Endometrium (tissue), 2 donors: ENCODE data around the gene ARID1B.

Source experiments
- FAIRE-seq: peaks from 2 replicates; lab custom pipeline; 2012; peaks lifted over from hg19 to GRCh38; lab: Jason Lieb, UNC
- donor health status: control.
- donor health status: control.

The ARID1B gene

GRCh38 chr6:157059781-157060180 lies 282.6 kb downstream of the ARID1B start:
- no peak for FAIRE-seq

DNA sequence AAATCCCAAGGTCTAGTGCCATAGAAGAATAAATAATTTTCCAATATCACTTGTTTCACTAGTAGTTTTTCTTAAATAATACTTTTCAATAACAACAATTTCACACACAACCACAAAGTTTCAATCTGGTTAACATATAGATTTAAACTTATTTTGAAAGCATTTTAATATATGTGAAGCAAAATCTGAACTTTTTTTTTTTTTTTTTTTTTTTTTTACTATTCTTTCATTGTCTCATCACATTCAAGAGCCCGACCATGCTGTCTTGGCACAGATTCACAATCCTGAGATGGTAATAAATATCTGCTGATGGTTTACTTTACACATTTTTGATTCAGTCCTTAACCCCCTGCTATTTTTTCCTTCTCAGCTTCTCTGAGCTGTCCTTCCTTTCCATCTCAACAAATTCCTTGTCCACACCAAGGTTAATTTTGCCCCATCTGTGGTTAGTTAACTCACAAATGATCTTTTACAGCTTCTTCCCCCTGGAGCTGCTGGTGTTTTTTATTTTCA lies 283.3 kb downstream of the ARID1B start:
- FAIRE-seq, result no peak

GRCh38 chr6:157061770-157062594 lies 284.8 kb downstream of the ARID1B start:
- no peak for FAIRE-seq

GRCh38 chr6:157063176-157063905 lies 286.2 kb downstream of the ARID1B start:
- FAIRE-seq, result no peak

GRCh38 chr6:157063923-157064322 lies 286.7 kb downstream of the ARID1B start:
- FAIRE-seq, result no peak

DNA sequence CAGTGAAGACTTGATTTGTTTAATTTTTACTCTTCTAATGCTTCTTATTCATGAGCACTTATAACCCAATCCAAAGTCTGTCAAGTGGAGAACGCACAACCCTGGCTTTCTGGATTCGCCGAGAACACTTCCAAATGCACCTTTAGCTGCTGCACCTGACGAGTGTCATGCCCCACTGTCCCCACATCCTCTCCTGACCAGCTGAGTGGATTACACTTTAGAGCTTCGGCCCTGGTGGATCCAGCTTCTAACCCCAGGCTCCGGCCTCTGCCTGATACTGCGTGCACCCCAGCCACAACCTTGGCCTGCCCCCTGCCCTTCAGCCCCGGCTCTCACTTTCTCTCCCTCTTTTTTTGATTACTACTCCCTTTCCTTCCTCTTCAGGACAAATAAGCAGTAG lies 287.3 kb downstream of the ARID1B start:
- FAIRE-seq, result no peak

DNA sequence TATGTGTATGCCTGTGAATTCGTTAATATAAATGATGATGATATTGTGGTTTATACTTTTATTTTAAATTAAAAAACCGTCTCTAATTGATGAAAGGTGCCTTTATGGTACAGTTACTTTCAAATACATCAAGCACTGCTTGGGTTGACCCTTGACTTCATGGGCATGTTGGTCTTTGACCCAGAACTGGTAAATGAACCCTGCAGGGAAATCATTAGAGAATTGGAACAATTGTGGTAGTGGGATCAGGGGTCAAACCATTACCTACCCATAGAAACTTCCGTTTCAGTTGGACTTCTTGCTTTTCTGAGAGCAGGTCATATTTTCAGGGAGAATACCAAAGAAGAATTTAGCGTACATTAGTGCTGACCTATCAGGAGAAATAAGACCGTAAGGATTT lies 288.2 kb downstream of the ARID1B start:
- no peak for FAIRE-seq

DNA sequence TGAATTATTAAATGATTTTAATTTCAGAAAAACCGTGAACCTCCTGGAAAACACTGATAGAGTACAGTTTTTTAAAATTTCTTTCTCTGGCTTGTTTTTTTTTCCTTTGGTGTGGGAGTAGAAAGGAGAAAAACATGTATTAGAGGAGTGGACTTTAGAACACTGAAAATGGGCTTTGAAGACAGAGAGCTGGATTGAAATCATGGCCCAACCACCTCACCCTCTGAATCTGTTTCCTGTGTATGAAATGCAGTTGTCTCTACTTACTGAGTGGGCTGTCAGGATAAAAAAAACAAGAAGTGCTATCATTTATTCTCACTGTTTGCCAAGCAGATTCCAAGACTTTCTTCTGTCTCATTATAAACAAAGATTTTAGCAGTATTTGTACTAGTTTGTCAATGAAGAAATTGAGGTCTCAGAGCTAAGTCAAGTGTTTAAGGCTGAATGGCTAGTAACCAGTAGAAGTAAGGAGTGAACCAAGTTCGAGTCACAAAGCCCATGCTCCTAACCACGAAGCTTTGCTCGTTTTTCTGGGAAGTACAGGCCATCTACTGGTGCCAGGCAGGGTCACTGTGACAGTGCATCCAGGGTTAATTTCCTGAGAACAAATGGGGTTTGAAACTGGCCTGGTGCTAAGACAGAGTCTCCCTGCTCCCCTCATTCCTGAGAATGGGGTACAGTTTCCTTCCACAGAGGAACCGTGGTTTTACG lies 289.8 kb downstream of the ARID1B start:
- FAIRE-seq, result no peak

GRCh38 chr6:157067507-157067906 lies 290.3 kb downstream of the ARID1B start:
- FAIRE-seq, result no peak

- FAIRE-seq, result no peak
Measured at GRCh38 chr6:157068691-157069324, 291.6 kb downstream of the ARID1B start.

DNA sequence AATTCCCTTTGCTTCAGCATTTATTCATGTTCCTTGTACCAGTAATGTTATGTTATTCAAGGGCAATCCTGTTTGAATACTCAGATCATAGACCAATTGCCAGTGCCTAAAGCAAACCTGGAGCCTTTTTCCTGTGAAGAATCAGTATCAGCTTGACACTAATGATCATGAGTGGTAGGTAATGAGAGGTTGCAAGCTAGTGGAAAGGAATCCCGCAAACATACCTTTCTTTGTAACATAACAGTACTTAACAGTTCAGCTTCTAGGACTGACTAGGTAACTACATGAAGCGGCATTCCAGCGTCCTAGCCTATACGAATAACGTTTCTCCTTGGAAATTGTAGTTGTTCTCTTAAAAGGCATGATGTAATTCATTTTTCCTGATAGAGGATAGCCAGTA lies 292.4 kb downstream of the ARID1B start:
- FAIRE-seq, result no peak

DNA sequence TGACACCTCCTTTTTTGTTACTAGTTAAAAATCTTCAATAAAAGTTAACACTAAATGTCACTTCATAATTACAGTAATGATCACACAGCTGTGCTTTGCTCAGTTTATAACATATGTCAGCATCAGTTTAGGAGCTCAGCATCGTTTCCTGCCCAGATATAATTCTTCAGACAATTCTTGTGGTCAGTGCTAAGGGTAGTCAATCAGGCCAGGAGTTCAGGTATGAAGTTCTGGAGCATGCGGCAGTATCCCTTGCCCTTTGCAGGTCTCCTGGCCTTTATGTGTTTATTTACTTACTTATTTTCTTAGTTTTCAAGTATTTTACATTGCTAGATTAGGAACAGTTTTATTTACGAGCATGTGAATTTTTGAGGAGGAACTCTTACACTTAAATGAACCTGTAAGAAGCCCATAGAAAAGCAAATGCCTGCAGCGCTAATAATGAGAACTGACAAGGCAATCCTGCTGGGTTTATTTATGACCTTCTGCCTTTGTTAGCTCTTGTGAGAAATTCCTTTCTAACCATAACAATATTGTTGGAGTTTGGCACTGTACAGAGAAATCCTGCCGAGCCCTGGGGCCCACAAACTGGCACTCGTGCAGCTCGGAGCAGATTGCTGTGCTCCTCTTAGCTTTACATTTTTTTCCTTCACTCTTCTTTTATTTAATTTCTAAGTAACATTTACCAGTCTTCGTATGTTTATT lies 293.4 kb downstream of the ARID1B start:
- no peak for FAIRE-seq

DNA sequence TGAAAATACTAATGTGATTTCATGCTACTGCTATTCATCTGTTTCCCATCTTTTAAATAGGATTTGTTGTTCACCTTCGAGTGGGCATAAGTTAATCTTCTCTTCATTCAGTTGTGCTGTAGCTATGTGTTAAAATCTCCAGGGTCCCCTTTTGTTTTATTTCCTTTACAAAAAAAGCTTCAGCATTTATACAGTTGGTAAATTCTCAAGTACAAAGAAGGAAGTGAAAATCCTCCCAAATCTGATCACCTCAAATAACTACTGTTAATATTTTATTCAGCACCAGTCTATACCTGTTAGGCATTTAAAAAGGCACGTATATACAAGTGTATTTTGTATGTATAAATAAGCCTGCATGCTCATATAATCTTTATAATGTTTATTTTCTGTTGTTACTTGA lies 294.9 kb downstream of the ARID1B start:
- FAIRE-seq, result no peak

DNA sequence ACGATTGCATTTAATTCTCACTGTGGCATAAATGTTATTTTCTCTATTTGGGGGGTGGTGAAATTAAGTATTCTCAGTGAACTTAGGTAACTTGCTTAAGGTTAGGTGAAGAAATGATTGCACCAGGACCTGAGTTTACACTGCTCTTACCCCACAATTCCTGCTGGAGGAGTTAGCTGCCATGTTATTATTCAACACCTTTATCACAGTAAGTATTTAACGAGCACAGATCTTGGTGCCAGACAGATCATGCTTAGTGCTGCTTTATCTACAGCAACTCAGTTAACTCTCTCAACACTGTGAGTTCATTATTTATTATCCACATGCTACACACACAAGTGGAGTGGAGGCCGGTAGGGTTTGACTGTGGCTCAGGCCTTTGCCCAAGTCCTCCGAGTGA lies 296.4 kb downstream of the ARID1B start:
- no peak for FAIRE-seq

- FAIRE-seq, result no peak
Measured at GRCh38 chr6:157074969-157075368, 297.8 kb downstream of the ARID1B start.

- FAIRE-seq, result no peak
Measured at GRCh38 chr6:157075549-157076450, 298.6 kb downstream of the ARID1B start.

GRCh38 chr6:157076451-157076822 lies 299.3 kb downstream of the ARID1B start:
- no peak for FAIRE-seq

DNA sequence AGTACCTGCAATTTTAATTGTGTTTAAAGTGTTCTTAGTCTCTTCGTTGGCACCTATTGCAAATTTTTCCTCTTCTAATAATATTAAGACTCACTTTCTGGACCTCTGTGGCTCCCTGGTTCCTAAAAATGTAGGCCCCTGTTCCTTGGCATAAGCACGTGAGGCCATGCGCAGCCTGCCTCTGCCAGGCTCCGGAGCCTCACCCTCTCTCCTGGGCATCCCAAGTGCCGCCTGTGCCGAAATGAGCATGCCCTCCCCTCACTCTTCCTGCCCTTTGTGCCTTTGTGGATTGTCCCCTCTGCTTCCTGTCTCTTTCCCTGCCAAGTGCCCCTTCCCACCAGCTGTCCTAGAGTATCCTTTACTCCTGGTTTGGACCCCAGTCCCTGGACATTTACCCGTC lies 300.1 kb downstream of the ARID1B start:
- FAIRE-seq, result no peak

DNA sequence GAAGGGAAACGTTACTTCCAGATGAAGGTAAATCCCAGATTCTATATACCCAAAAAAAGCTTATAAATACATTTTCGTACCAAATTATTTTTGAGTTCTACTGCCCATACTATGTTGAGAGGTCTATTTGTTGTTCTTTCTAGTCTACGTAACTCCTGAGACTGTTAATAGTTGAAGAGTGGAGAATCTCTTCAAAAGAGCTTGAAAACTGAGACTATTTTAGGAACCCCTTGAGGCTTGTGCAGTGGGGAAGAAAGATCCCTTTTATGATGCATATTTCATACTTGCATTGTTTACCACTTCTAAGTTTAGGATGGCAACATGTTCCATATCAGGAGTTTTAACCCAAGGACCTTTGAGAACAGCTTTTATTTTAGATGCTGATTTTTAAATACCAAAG lies 301.1 kb downstream of the ARID1B start:
- no peak for FAIRE-seq

GRCh38 chr6:157079277-157079676 lies 302.1 kb downstream of the ARID1B start:
- no peak for FAIRE-seq

GRCh38 chr6:157079771-157080170 lies 302.6 kb downstream of the ARID1B start:
- no peak for FAIRE-seq
